ENCODE measurements around the gene CHST14. TPM values are rescaled to one million over a fixed set of nuclear protein-coding genes. Genes with fewer than 3 reads are reported as not detected.
"Not testable (repeated sequence)": the region's sequence is repeated elsewhere in the genome, so short reads cannot be mapped to it uniquely, and the experiment has no call there.

CHST14 gene
- total RNA-seq, 4 donors from 2014 or later = 0.83 to 3.5 (median 2.6) TPM

- Histone ChIP-seq H3K4me3 (no peak overlapping the region), H3K36me3 (no peaks in the 10 kb centered on the region), H3K27ac (no peak overlapping the region), H3K4me1 (peaks cover 17 to 72% (median 18%) of the 10 kb centered on the region in 4 donors), H3K9me3 (no peaks in the 10 kb centered on the region), H3K27me3 (no peaks in the 10 kb centered on the region)
- no peak for DNase-seq
- no peak for TF ChIP-seq CTCF (IDR thresholded peaks at IDR 0.05)
- TF ChIP-seq POLR2A (IDR thresholded peaks at IDR 0.05) = no peak
Measured at GRCh38 chr15:40450047-40450446, 20.7 kb upstream of the CHST14 start.

- H3K27me3 ChIP-seq = no peaks in the 10 kb centered on the region
- peak overlapping the region in 1 of 4 donors; percentile 20 for H3K4me3 ChIP-seq
- no peak for DNase-seq
- no peaks in the 10 kb centered on the region for H3K9me3 ChIP-seq
- H3K36me3 ChIP-seq = no peaks in the 10 kb centered on the region
- no peak for TF ChIP-seq CTCF (IDR thresholded peaks at IDR 0.05)
- TF ChIP-seq POLR2A (IDR thresholded peaks at IDR 0.05) = no peak
- peaks cover 17 to 74% (median 19%) of the 10 kb centered on the region in 4 donors for H3K4me1 ChIP-seq
- peak overlapping the region in 3 of 4 donors; percentile 34 to 87 (median 55) for H3K27ac ChIP-seq
Measured at GRCh38 chr15:40451527-40452158, 19.1 kb upstream of the CHST14 start.

GRCh38 chr15:40452296-40453090 lies 18.3 kb upstream of the CHST14 start:
- DNase-seq = peak in 1 of 3 donors; percentile 25
- H3K27ac ChIP-seq = peak overlapping the region; percentile 17 to 87 (median 44)
- no peaks in the 10 kb centered on the region for H3K9me3 ChIP-seq
- peaks cover 17 to 75% (median 19%) of the 10 kb centered on the region in 4 donors for H3K4me1 ChIP-seq
- H3K4me3 ChIP-seq = peak overlapping the region in 1 of 4 donors; percentile 20
- no peak for TF ChIP-seq CTCF (IDR thresholded peaks at IDR 0.05)
- TF ChIP-seq POLR2A (IDR thresholded peaks at IDR 0.05) = no peak
- no peaks in the 10 kb centered on the region for H3K36me3 ChIP-seq
- H3K27me3 ChIP-seq = no peaks in the 10 kb centered on the region

- H3K9me3 ChIP-seq, H3K36me3 ChIP-seq, H3K4me3 ChIP-seq, H3K27me3 ChIP-seq: not testable (repeated sequence)
- Histone ChIP-seq H3K27ac (peak overlapping the region in 1 of 4 donors; percentile 17), H3K4me1 (peaks cover 17 to 69% (median 19%) of the 10 kb centered on the region in 4 donors)
- peak in 1 of 3 donors; percentile 26 for DNase-seq
Measured at GRCh38 chr15:40453941-40454340, 16.8 kb upstream of the CHST14 start.

GRCh38 chr15:40454904-40455391 lies 15.8 kb upstream of the CHST14 start:
- Histone ChIP-seq H3K9me3 (no peaks in the 10 kb centered on the region), H3K27me3 (no peaks in the 10 kb centered on the region), H3K4me1 (peaks cover 17 to 64% (median 19%) of the 10 kb centered on the region in 4 donors), H3K36me3 (peaks cover 0 to 14% (median 0%) of the 10 kb centered on the region in 3 donors), H3K27ac (peak overlapping the region in 1 of 4 donors; percentile 17), H3K4me3 (no peak overlapping the region)
- no peak for DNase-seq
- no peak for TF ChIP-seq CTCF (IDR thresholded peaks at IDR 0.05)
- TF ChIP-seq POLR2A (IDR thresholded peaks at IDR 0.05) = no peak

- peaks cover 17 to 54% (median 18%) of the 10 kb centered on the region in 4 donors for H3K4me1 ChIP-seq
- H3K9me3 ChIP-seq = no peaks in the 10 kb centered on the region
- no peak overlapping the region for H3K27ac ChIP-seq
Measured at GRCh38 chr15:40456299-40456712, 14.5 kb upstream of the CHST14 start.

More at GRCh38 chr15:40456299-40456712, 14.5 kb upstream of the CHST14 start:
- no peak for TF ChIP-seq CTCF (IDR thresholded peaks at IDR 0.05)
- no peak for TF ChIP-seq POLR2A (IDR thresholded peaks at IDR 0.05)
- Histone ChIP-seq H3K36me3 (peaks cover 0 to 27% (median 0%) of the 10 kb centered on the region in 3 donors), H3K4me3 (no peak overlapping the region), H3K27me3 (no peaks in the 10 kb centered on the region)
- DNase-seq = peak in 1 of 3 donors; percentile 39
